Vagina (tissue), 2 donors: Measurements from ENCODE around the gene SPOCK1. TPM values are rescaled to one million over a fixed set of nuclear protein-coding genes. Genes with fewer than 3 reads are reported as not detected.

Experiments used
- DNase-seq, 2 donors: peaks; one replicate each; pipeline ENCODE4 v3.0.0-alpha.2; 2017; ENCODE audit errors: extremely low spot score in 2 of 2
- H3K27ac ChIP-seq: fragments of 200-600 bp; sonication (generic); one replicate; pipeline ENCODE4 v1.5.1; 2019
- H3K27me3 ChIP-seq: fragments of 200-600 bp; sonication (generic); one replicate; pipeline ENCODE4 v1.5.1; 2019
- H3K36me3 ChIP-seq, 2 donors: fragments of 200-600 bp; sonication (generic); one replicate each; pipeline ENCODE4 v1.5.1; 2017 to 2019
- H3K4me1 ChIP-seq: fragments of 200-600 bp; sonication (generic); one replicate; pipeline ENCODE4 v1.5.1; 2019
- H3K4me3 ChIP-seq, 2 donors: fragments of 200-600 bp; sonication (generic); 1 replicate in 1 of 2; 2 replicates in 1 of 2; pipeline ENCODE4 v1.5.1; 2016 to 2019
- H3K9me3 ChIP-seq: fragments of 200-600 bp; sonication (generic); one replicate; pipeline ENCODE4 v1.5.1; 2019
- CTCF ChIP-seq, 3 experiments: fragments of 450-650 bp in 2 of 3; fragments of 200-600 bp in 1 of 3; sonication (generic) in 1 of 3; IDR thresholded peaks; one replicate each; pipeline ENCODE4 v1.5.1; 2017 to 2019; ENCODE audit warnings: antibody characterized with exemption in 3 of 3, mild to moderate bottlenecking in 2 of 3, moderate library complexity in 2 of 3
- POLR2A ChIP-seq, 2 donors: fragments of 450-650 bp; IDR thresholded peaks; one replicate each; pipeline ENCODE4 v1.6.1; 2017; ENCODE audit warnings: antibody characterized with exemption in 2 of 2, mild to moderate bottlenecking in 2 of 2, moderate library complexity in 2 of 2
- POLR2AphosphoS5 ChIP-seq, 2 donors: sonication (generic); formaldehyde crosslinking; IDR thresholded peaks; one replicate each; pipeline ENCODE4 v1.9.0; 2017; ENCODE audit warnings: antibody characterized with exemption in 2 of 2, mild to moderate bottlenecking in 2 of 2, low read depth in 1 of 2; ENCODE audit not compliant: insufficient read depth in 1 of 2
- intact Hi-C: fragments of 100-400 bp; cut with DNase I; formaldehyde crosslinking; loops from one replicate; pipeline ENCODE4 v1.15.1; 2023
- total RNA-seq: library from RNA; depleted of rRNA; stranded (reverse); fragments of >200 nt; gene quantifications from one replicate; pipeline ENCODE4 v1.2.3, GENCODE V29; 2016

The SPOCK1 gene
- total RNA-seq, 1 donor from 2014 or later, result 70.7 TPM

DNA sequence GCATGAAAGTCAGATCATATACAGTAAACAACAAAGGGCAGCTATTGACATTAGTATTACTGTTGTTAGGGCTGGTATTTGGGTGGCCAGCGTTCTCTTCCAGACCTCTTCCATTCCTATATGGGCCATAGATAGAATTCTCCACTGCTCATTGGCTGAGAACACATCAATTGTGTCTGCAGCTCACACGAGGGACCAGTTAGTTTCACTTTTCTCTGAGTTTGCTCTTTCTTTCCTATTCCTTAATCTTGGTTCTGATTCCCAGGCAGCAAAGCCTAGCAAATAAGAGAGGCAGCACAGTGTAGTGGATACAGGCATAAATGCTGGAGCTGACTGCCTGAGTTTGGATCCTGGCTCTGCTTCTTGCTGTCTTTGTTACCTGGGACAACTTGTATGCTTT, 476.4 kb downstream of the SPOCK1 start:
- TF ChIP-seq POLR2A (IDR thresholded peaks at IDR 0.05), result no peak
- TF ChIP-seq CTCF (IDR thresholded peaks at IDR 0.05), result no peak
- TF ChIP-seq POLR2AphosphoS5 (IDR thresholded peaks at IDR 0.05; ENCODE audit: insufficient read depth in 1 of 2, low read depth in 1 of 2), result no peak
- DNase-seq, result no peak
- Histone ChIP-seq H3K4me3 (no peak overlapping the region), H3K4me1 (peaks cover 11% of the 10 kb centered on the region), H3K36me3 (no peaks in the 10 kb centered on the region), H3K27me3 (no peaks in the 10 kb centered on the region), H3K9me3 (no peaks in the 10 kb centered on the region), H3K27ac (no peak overlapping the region)
- intact Hi-C loops, result no loop called here

DNA sequence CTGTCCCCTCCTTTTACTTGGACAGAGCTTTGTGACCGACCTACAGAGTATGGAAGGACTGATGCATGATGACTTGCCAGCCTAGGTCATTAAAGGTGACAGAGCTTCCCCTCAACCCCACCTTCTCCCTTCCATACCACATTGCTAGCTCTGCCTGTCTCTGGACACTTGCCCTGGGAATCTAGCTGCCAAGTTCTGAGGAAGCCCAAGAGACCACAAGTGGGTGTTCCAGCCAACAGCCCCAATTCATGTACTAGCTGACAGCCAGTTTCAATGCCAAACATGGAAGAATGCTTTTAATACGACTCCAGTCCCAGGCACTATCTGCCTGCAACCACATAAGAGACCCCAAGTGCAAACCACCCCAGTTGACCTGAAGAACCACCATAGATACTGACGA, 477.1 kb downstream of the SPOCK1 start:
- no peaks in the 10 kb centered on the region for H3K36me3 ChIP-seq
- H3K9me3 ChIP-seq, result no peaks in the 10 kb centered on the region
- peaks cover 11% of the 10 kb centered on the region for H3K4me1 ChIP-seq
- intact Hi-C loops, result no loop called here
- no peaks in the 10 kb centered on the region for H3K27me3 ChIP-seq
- no peak for DNase-seq
- H3K27ac ChIP-seq, result no peak overlapping the region
- H3K4me3 ChIP-seq, result no peak overlapping the region
- TF ChIP-seq POLR2A (IDR thresholded peaks at IDR 0.05) (no peak), POLR2AphosphoS5 (IDR thresholded peaks at IDR 0.05; ENCODE audit: insufficient read depth in 1 of 2, low read depth in 1 of 2) (no peak), CTCF (IDR thresholded peaks at IDR 0.05) (no peak)

DNA sequence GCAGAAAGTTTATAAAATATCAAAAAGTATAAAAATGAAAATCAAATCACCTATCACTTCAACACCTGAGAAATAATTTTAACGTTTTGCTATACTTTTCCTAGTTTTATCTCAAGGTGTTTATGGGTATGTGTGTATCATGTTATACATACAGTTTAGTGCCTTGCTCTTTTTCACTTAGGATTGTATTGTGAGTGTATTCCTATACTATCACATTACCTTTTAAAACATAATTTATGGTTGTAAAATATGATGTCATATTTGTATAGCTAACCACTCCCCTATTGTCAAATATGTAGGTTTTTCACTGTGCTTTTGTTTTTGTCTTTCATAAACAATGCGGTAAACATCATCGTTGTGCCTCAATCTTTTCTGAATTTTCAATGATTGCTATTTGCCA, 479.9 kb downstream of the SPOCK1 start:
- H3K4me1 ChIP-seq, result peaks cover 11% of the 10 kb centered on the region
- intact Hi-C loops, result no loop called here
- no peaks in the 10 kb centered on the region for H3K27me3 ChIP-seq
- no peak overlapping the region for H3K27ac ChIP-seq
- H3K9me3 ChIP-seq, result no peaks in the 10 kb centered on the region
- DNase-seq, result no peak
- TF ChIP-seq CTCF (IDR thresholded peaks at IDR 0.05) (no peak), POLR2AphosphoS5 (IDR thresholded peaks at IDR 0.05; ENCODE audit: insufficient read depth in 1 of 2, low read depth in 1 of 2) (no peak), POLR2A (IDR thresholded peaks at IDR 0.05) (no peak)
- H3K36me3 ChIP-seq, result no peaks in the 10 kb centered on the region
- no peak overlapping the region for H3K4me3 ChIP-seq

DNA sequence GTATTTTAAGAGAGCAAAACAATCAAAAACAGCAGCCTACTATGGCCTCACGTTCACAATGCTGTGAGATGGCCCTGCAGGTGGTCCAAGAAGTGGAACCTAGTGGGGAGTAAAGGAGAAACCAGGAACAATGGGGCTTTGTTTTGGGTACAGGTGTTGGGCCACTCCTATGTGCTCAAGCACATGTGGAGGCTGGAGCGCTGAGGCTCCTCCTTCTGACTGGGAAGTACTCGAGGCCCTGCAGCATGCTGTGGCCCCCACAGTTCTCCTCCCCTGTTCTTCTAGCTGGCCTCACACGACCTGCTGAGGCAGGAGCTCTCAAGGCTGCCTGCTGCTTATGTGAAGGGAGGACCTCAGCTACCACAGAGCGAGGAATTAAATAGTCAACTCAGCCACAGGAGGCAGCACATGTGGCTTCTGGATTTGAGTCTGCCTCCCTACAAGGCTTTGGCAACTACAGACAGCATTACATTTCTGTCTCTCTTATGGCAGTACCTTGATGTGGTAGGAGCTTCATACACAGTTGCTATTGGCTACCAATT, 482.3 kb downstream of the SPOCK1 start:
- no peaks in the 10 kb centered on the region for H3K36me3 ChIP-seq
- TF ChIP-seq POLR2A (IDR thresholded peaks at IDR 0.05), result no peak
- TF ChIP-seq POLR2AphosphoS5 (IDR thresholded peaks at IDR 0.05; ENCODE audit: insufficient read depth in 1 of 2, low read depth in 1 of 2), result no peak
- TF ChIP-seq CTCF (IDR thresholded peaks at IDR 0.05), result no peak
- H3K4me1 ChIP-seq, result no peaks in the 10 kb centered on the region
- no peak overlapping the region for H3K27ac ChIP-seq
- DNase-seq, result peak in 1 of 2 donors; percentile 44
- no peak overlapping the region for H3K4me3 ChIP-seq
- H3K9me3 ChIP-seq, result no peaks in the 10 kb centered on the region
- intact Hi-C loops, result no loop called here
- no peaks in the 10 kb centered on the region for H3K27me3 ChIP-seq

DNA sequence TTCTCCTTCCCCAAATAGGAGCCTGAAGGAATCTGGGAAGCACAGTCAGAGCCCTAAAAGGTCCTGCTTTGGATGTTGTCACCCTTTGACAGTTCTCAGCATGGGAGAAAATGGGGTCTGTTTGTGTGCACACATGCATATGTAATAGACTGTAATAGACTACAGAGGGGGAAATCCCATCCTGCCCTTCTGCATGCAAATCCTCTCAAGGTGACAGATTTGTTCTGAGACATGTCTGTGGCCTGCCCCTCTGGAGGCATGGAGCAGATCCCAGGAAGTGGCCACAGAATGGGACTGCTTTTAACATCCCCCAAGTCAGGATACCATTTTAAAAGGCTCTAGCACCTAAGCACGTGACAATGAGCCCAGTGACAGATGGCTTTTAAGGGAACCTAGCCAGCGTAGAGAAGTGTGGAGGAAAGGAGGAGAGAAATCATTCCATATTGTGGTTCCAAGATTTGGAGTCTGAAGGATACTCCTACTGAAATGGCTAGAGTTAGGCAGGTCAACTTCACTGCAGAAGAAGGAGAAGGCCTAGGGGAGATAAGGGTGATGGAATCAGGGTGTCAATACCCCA, 483.5 kb downstream of the SPOCK1 start:
- intact Hi-C loops, result no loop called here
- Histone ChIP-seq H3K4me1 (no peaks in the 10 kb centered on the region), H3K27me3 (no peaks in the 10 kb centered on the region), H3K9me3 (no peaks in the 10 kb centered on the region), H3K27ac (no peak overlapping the region), H3K36me3 (no peaks in the 10 kb centered on the region), H3K4me3 (no peak overlapping the region)
- TF ChIP-seq CTCF (IDR thresholded peaks at IDR 0.05) (no peak), POLR2AphosphoS5 (IDR thresholded peaks at IDR 0.05; ENCODE audit: insufficient read depth in 1 of 2, low read depth in 1 of 2) (no peak), POLR2A (IDR thresholded peaks at IDR 0.05) (no peak)
- DNase-seq, result peak in 1 of 2 donors; percentile 52
